Thyroid gland (tissue), 4 donors: ENCODE results near the gene ZNF513. TPM values are rescaled to one million over a fixed set of nuclear protein-coding genes. Genes with fewer than 3 reads are reported as not detected.

Experiments used
- DNase-seq, 2 donors: peaks; one replicate each; pipeline ENCODE4 v3.0.0-alpha.2; 2019
- H3K27ac ChIP-seq, 3 donors: fragments of 200-600 bp; sonication (generic); 1 replicate in 2 of 3; 2 replicates in 1 of 3; pipeline ENCODE4 v1.5.1; 2016 to 2019; ENCODE audit warnings: mild to moderate bottlenecking in 1 of 3, moderate library complexity in 1 of 3
- H3K27me3 ChIP-seq: fragments of 200-600 bp; sonication (generic); one replicate; pipeline ENCODE4 v1.5.1; 2019
- H3K36me3 ChIP-seq, 2 donors: fragments of 200-600 bp; sonication (generic); one replicate each; pipeline ENCODE4 v1.5.1; 2016 to 2019
- H3K4me1 ChIP-seq, 2 donors: fragments of 200-600 bp; sonication (generic); one replicate each; pipeline ENCODE4 v1.5.1; 2017 to 2019
- H3K4me3 ChIP-seq, 3 donors: fragments of 200-600 bp; sonication (generic); replicated peaks in 1 of 3; 1 replicate in 2 of 3; 2 replicates in 1 of 3; pipeline ENCODE4 v1.5.1; 2016; ENCODE audit warnings: mild to moderate bottlenecking in 1 of 3
- H3K9me3 ChIP-seq: fragments of 200-600 bp; sonication (generic); one replicate; pipeline ENCODE4 v1.5.1; 2017
- POLR2A ChIP-seq, 2 donors: fragments of 450-650 bp; IDR thresholded peaks; one replicate each; pipeline ENCODE4 v1.6.1; 2017; ENCODE audit warnings: antibody characterized with exemption in 2 of 2, mild to moderate bottlenecking in 2 of 2, moderate library complexity in 1 of 2
- WGBS, 2 donors: methylation state at CpG; one replicate each; pipeline ENCODE4 v1.1.5; 2017; 5-methylcytosine and 5-hydroxymethylcytosine counted together
- intact Hi-C: fragments of 100-400 bp; cut with DNase I; formaldehyde crosslinking; loops from one replicate; pipeline ENCODE4 v1.15.1; 2023
- total RNA-seq, 4 donors: library from RNA; depleted of rRNA; stranded (reverse); fragments of >200 nt; gene quantifications; one replicate each; pipeline ENCODE4 v1.2.3, GENCODE V29; 2016
- TF ChIP-seq, protein P1 (sequence below), 6 experiments: fragments of 200-600 bp in 3 of 6; fragments of 450-650 bp in 3 of 6; sonication (generic) in 3 of 6; IDR thresholded peaks; one replicate each; pipeline ENCODE4 v1.5.1; 2016 to 2019; ENCODE audit warnings: antibody characterized with exemption in 6 of 6, mild to moderate bottlenecking in 2 of 6, inconsistent platforms in 1 of 6, moderate library complexity in 1 of 6

Gene ZNF513
- total RNA-seq, 4 donors from 2014 or later = 9.1 to 14.8 (median 9.2) TPM

DNA sequence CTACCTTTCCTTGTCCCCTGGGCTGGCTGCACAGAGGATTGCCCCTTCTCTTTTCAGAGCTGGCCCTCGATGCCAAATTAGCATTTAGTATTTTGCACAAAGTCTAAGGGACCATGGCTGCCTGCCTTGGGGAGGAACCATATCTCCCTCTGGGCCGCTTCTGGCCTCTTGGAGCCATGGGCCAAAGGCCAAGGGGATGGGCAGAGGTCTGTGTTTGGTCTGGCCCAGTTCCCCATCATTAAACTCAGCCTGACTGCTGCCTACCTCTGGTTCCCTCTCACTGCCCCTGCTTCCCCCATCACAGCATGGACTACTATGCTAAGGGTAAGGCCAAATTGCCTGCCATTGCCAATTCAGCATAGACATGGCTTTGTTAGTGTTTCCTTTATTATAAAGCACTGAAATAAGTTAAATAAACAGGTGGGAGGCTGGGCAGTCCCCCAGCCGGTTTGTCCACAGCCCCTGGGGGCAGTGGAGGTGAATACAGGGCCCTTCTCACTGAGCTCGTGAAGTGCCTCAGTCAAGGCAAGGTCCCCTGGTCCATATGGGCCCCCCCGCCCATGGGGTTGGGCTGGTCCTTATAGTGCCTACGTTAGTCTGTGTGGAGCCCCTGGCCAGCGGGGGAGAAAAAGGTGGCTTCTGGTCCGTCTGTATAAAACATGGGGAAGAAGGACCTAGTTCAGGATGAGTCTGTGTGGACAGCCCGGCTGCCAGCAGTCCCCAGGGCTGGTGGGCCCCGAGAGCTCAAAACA, 3.5 kb downstream of the ZNF513 start:
- H3K4me1 ChIP-seq = peaks cover 13 to 35% of the 10 kb centered on the region in 2 donors
- no peak for DNase-seq
- intact Hi-C loops = no loop called here
- H3K27ac ChIP-seq = no peak overlapping the region
- H3K4me3 ChIP-seq = no peak overlapping the region
- peaks cover 49 to 58% of the 10 kb centered on the region in 2 donors for H3K36me3 ChIP-seq
- no peaks in the 10 kb centered on the region for H3K27me3 ChIP-seq
- no peaks in the 10 kb centered on the region for H3K9me3 ChIP-seq
- 61 to 76% methylated on average over 3 to 10 of the region's 10 CpGs for WGBS, 2 donors
- TF ChIP-seq POLR2A (IDR thresholded peaks at IDR 0.05) = no peak
- TF ChIP-seq, protein P1, sequence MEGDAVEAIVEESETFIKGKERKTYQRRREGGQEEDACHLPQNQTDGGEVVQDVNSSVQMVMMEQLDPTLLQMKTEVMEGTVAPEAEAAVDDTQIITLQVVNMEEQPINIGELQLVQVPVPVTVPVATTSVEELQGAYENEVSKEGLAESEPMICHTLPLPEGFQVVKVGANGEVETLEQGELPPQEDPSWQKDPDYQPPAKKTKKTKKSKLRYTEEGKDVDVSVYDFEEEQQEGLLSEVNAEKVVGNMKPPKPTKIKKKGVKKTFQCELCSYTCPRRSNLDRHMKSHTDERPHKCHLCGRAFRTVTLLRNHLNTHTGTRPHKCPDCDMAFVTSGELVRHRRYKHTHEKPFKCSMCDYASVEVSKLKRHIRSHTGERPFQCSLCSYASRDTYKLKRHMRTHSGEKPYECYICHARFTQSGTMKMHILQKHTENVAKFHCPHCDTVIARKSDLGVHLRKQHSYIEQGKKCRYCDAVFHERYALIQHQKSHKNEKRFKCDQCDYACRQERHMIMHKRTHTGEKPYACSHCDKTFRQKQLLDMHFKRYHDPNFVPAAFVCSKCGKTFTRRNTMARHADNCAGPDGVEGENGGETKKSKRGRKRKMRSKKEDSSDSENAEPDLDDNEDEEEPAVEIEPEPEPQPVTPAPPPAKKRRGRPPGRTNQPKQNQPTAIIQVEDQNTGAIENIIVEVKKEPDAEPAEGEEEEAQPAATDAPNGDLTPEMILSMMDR (IDR thresholded peaks at IDR 0.05) = no peak

DNA sequence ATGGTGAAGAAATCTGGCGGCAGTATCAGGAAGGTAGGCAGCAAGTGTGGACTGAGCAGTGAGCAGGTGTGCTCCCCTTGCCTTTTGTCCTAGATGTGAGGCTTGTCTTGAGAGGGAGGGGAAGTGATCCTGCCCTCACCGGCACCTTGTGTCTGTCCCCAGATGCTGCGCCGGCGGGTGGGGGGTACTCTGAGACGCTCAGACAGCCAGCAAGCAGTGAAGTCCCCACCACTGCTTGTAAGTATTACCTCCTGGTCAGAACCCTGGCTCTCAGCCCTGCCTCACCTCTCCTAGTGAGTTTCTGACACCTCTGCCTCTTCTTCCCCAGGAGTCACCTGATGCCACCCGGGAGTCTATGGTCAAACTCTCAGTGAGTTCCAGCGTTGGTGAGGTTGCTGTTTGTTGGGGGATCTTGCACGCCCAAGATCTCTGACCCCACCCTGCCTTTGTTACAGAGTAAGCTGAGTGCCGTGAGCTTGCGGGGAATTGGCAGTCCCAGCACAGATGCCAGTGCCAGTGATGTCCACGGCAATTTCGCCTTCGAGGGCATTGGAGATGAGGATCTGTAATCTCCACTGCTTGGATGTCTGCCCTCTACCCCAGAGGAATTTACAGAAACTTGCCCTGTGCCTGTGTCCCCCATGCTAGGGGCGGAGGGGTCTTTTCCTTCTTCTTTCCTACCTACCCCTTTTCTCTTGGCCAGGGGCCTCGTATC, 4.2 kb downstream of the ZNF513 start:
- 90 to 93% methylated on average over 16 of the region's 16 CpGs for WGBS, 2 donors
- TF ChIP-seq POLR2A (IDR thresholded peaks at IDR 0.05) = no peak
- TF ChIP-seq, protein P1 (IDR thresholded peaks at IDR 0.05) = no peak
- peaks cover 49 to 52% of the 10 kb centered on the region in 2 donors for H3K36me3 ChIP-seq
- peaks cover 21 to 40% of the 10 kb centered on the region in 2 donors for H3K4me1 ChIP-seq
- no peak overlapping the region for H3K4me3 ChIP-seq
- no peaks in the 10 kb centered on the region for H3K9me3 ChIP-seq
- H3K27me3 ChIP-seq = no peaks in the 10 kb centered on the region
- intact Hi-C loops = no loop called here
- no peak overlapping the region for H3K27ac ChIP-seq
- DNase-seq = no peak

DNA sequence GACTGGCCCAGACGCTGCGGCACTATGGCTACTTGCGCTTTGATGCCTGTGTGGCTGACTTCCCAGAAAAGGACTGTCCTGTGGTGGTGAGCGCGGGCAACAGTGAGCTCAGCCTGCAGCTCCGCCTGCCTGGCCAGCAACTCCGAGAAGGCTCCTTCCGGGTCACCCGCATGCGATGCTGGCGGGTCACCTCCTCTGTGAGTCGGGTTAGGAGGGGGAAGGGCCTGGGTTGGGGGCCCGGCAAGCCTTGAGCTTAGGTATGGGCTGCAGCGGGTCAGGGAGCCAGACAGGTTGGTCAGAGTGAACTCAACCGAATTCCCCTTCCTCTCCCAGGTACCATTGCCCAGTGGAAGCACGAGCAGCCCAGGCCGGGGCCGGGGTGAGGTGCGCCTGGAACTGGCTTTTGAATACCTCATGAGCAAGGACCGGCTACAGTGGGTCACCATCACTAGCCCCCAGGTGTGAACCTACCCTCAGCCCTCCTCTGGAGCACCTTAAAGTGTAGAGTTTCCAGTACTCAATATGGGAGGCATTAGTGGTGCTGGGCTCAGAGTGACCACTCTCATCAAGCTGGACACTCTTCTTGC, 4.9 kb downstream of the ZNF513 start:
- intact Hi-C loops = no loop called here
- Histone ChIP-seq H3K36me3 (peaks cover 49 to 52% of the 10 kb centered on the region in 2 donors), H3K27me3 (no peaks in the 10 kb centered on the region), H3K4me1 (peaks cover 23 to 35% of the 10 kb centered on the region in 2 donors), H3K4me3 (no peak overlapping the region), H3K27ac (no peak overlapping the region), H3K9me3 (no peaks in the 10 kb centered on the region)
- DNase-seq = no peak
- 95 to 98% methylated on average over 9 to 16 of the region's 20 CpGs for WGBS, 2 donors
- TF ChIP-seq POLR2A (IDR thresholded peaks at IDR 0.05) = no peak
- TF ChIP-seq, protein P1 (IDR thresholded peaks at IDR 0.05) = no peak

DNA sequence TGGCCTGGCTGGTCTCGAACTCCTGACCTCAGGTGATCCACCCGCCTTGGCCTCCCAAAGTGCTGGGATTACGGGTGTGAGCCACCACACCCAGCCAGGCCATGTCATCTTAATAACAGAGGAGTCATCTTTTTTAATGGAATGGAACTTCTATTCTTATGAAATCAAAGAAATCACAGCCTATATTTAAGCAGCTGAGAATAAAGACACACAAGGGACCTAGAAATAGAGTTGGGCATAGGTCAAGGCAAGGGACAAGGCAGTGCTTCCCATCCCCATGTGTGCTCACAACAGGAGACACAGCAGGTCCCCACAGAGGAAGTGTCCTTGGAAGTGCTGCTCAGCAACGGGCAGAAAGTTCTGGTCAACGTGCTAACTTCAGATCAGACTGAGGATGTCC, 7.0 kb downstream of the ZNF513 start:
- no peak for DNase-seq
- no peak for TF ChIP-seq POLR2A (IDR thresholded peaks at IDR 0.05)
- TF ChIP-seq, protein P1 (IDR thresholded peaks at IDR 0.05) = no peak
- no peak overlapping the region for H3K4me3 ChIP-seq
- H3K4me1 ChIP-seq = peaks cover 18 to 30% of the 10 kb centered on the region in 2 donors
- intact Hi-C loops = no loop called here
- peaks cover 49 to 52% of the 10 kb centered on the region in 2 donors for H3K36me3 ChIP-seq
- H3K27ac ChIP-seq = no peak overlapping the region
- 87 to 96% methylated on average over 5 of the region's 5 CpGs for WGBS, 2 donors
- no peaks in the 10 kb centered on the region for H3K27me3 ChIP-seq
- no peaks in the 10 kb centered on the region for H3K9me3 ChIP-seq
